TTC549 (cell line): ENCODE measurements around the gene PRAMEF9.
"Not testable (repeated sequence)": the region's sequence is repeated elsewhere in the genome, so short reads cannot be mapped to it uniquely, and the experiment has no call there.

Source experiments
- FAIRE-seq: peaks from 2 replicates; lab custom pipeline; 2012; peaks lifted over from hg19 to GRCh38; lab: Jason Lieb, UNC

Gene PRAMEF9

DNA sequence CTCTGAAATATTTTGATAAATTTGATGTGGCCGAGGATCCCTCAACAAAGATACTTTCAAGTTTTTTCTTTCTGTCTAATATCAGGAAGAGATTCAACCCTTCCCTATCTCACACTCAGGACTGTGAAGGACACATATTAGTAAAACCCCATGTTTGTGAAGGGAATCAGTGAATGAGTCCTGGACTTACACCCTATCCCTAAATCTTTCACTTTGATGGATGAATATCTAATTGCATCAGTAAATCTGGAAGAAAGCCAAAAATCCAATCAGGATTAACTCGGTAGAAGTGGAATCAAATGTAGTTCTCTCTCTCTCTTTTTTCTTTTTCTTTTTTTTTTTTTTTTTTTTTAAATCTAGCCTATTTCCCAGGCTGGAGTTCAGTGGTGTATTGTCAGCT lies at the start of gene PRAMEF9:
Gene PRAMEF9 (plus strand): TSS at position 301 of the 400 bp plus-strand sequence. CDS start 3,433 bp downstream, outside the sequence.
- not testable (repeated sequence) for FAIRE-seq

- not testable (repeated sequence) for FAIRE-seq
Observed at GRCh38 chr1:13155909-13156308, 15.7 kb upstream of the PRAMEF9 start, which contains the start of gene PRAMEF26. Gene PRAMEF26, minus strand, starts transcription at chr1:13156009. Its CDS starts 2,914 bp downstream, at chr1:13153095.

DNA sequence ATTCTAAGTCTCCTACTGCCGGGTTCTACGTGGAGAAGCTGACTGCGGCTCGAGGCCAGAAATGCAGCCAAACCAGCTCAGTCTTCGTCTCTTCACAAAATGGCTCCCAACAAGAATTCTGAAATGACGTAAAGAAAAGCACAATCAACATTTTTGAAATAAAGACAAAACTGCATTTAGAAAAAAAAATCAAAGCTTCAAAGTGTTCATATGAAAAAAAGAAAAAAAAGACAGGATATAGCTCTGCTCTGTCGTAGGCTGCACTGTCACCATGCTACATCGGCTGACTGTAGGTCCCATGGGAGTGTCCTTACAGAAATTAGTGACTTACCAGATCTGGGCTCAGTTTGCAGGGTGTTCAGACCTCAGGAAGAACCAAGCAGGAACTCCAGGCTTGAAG lies 6.1 kb upstream of the PRAMEF9 start, which contains the start of gene HNRNPCL4:
Gene HNRNPCL4 (minus strand): TSS at position 101 of the 400 bp plus-strand sequence. CDS start 164 bp downstream, outside the sequence.
- not testable (repeated sequence) for FAIRE-seq

- FAIRE-seq: not testable (repeated sequence)
Observed at GRCh38 chr1:13201309-13201708, 29.7 kb downstream of the PRAMEF9 start, which contains the start of gene PRAMEF13. Gene PRAMEF13, minus strand, starts transcription at chr1:13201409. Its CDS starts 1,820 bp downstream, at chr1:13199589.

DNA sequence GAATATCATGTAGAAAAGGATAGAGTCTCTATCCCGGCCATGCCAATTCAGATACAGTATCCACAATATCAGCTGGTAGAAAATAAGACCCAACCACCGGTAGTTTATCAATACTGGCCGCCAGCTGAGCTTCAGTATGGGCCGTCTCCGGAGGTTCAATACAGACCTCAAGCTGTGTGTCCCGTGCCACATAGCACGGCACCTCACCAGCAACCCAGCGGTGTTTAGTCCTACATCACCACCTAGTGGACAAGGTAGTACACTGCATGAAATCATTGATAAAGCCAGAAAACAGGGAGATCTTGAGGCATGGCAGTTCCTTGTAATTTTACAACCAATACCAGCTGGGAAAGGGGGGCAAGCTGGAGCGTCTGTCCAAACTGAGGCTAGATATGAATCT lies 37.1 kb downstream of the PRAMEF9 start:
- not testable (repeated sequence) for FAIRE-seq

GRCh38 chr1:13216619-13217018 lies 45.0 kb downstream of the PRAMEF9 start:
- FAIRE-seq: not testable (repeated sequence)

DNA sequence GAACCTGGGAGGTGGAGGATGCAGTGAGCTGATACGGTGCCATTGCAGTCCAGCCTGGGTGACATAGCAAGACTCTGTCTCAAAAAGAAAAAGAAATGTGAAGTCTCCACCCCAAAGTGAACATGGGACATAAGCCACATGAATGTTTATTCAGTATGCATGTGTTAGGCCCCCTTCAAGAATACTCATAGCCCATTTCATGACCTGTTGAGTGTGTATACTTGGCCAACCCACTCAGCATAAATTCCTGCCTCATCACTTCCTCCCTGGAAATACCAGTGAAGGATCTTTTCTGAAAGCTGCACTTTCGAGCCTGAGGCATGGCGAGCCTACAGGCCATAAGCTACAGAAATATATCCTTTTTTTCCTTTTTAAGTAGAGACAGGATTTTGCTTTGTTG lies 47.6 kb downstream of the PRAMEF9 start:
- not testable (repeated sequence) for FAIRE-seq

- not testable (repeated sequence) for FAIRE-seq
Observed at GRCh38 chr1:13222788-13223187, 51.1 kb downstream of the PRAMEF9 start.

DNA sequence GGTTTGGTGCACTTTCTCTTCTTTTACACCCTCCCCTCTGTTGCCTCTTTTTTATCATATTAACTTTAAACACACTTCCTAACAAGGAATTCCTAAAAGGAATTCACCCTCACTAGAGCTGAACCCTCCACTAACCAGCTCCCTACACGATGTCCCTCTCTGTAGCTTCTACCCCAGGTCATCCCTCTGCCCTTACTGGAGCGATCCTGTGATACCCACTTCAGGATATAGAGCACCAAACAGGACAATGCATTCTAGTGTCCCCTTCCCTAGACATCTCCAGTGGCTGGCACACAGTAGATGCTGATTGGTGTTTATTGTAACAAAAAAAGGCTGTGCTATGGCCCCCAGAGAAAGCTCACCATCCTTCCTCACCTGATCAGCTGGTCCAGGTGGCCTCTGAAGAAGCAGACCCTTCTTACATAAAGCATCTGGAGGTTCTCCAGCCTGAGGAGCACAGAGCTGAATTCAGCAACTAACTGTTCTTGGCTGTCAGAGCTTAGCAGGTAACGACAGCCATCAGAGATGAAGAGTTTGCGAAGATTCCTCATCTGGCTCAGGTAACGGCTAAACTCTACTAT lies 52.9 kb downstream of the PRAMEF9 start:
- no peak for FAIRE-seq

GRCh38 chr1:13225675-13226204 lies 54.1 kb downstream of the PRAMEF9 start, which contains the start of gene PRAMEF18:
Gene PRAMEF18, minus strand, starts transcription at chr1:13226154. Its CDS starts 48 bp downstream, at chr1:13226106.
- not testable (repeated sequence) for FAIRE-seq

DNA sequence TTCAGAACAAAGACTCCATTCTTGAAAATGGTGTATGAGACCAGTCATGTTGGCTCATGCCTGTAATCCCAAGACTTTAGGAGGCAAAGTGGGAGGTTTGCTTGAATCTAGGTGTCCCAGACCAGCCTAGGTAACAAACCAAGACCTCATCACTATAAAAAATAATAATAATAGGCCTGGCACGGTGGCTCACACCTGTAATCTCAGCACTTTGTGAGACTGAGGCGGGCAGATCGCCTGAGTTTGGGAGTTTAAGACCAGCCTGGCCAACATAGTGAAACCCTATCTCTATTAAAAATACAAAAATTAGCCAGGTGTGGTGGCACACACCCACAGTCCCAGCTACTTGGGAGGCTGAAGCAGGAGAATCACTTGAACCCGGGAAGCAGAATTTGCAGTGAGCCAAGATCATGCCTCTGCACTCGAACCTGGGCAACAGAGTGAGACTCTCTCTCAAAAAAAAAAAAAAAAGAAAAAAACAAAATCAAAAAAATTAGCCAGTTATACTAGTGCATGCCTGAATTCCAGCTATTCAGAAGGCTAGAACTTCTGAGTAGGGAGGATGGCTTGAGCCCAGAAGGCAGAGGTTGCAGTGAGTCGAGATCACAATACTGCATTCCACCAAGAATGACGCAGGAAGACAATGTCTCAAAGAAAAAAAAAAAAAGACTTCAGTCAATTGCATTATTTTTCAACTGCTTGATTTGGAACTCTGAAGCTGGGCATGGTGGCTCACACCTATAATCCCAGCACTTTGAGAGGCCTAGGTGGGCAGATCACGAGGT lies 55.8 kb downstream of the PRAMEF9 start:
- FAIRE-seq: not testable (repeated sequence)

- no peak for FAIRE-seq
Observed at GRCh38 chr1:13228343-13228781, 56.7 kb downstream of the PRAMEF9 start.
